Stimulated activated CD4-positive, alpha-beta T cell treated with anti-CD3 and anti-CD28 coated beads, Interleukin-4, amount 100 ng/mL, for 24 hours (primary cell): Measurements from ENCODE around the gene PACSIN2.
"Not testable (repeated sequence)": the region's sequence is repeated elsewhere in the genome, so short reads cannot be mapped to it uniquely, and the experiment has no call there.

Experiments
- DNase-seq: peaks from one replicate; pipeline ENCODE4 v3.0.0-alpha.2; 2020

Gene PACSIN2

GRCh38 chr22:43014869-43015676 is at the start of gene PACSIN2:
TSS of gene PACSIN2 (minus strand) at chr22:43015149. CDS start at chr22:42912080, 103,069 bp downstream.
- peak; percentile 100 for DNase-seq

GRCh38 chr22:43060183-43060582 is 45.2 kb upstream of the PACSIN2 start:
- peak; percentile 47 for DNase-seq

- no peak for DNase-seq
Observed at GRCh38 chr22:43057641-43058040, 42.7 kb upstream of the PACSIN2 start.

- DNase-seq: no peak
Observed at GRCh38 chr22:43053176-43053575, 38.2 kb upstream of the PACSIN2 start.

- DNase-seq: no peak
Observed at GRCh38 chr22:43050995-43051394, 36.0 kb upstream of the PACSIN2 start.

GRCh38 chr22:43047605-43048004 is 32.7 kb upstream of the PACSIN2 start:
- DNase-seq: no peak

- no peak for DNase-seq
Observed at GRCh38 chr22:43044290-43044712, 29.4 kb upstream of the PACSIN2 start.

GRCh38 chr22:43042101-43042780 is 27.3 kb upstream of the PACSIN2 start:
- DNase-seq: no peak

GRCh38 chr22:43039800-43040199 is 24.9 kb upstream of the PACSIN2 start:
- DNase-seq: no peak

- DNase-seq: no peak
Observed at GRCh38 chr22:43038325-43038724, 23.4 kb upstream of the PACSIN2 start.

GRCh38 chr22:43036282-43036829 is 21.4 kb upstream of the PACSIN2 start:
- no peak for DNase-seq

GRCh38 chr22:43035250-43035649 is 20.3 kb upstream of the PACSIN2 start:
- DNase-seq: no peak

GRCh38 chr22:43031617-43032016 is 16.7 kb upstream of the PACSIN2 start:
- no peak for DNase-seq

- no peak for DNase-seq
Observed at GRCh38 chr22:43018615-43019014, 3.7 kb upstream of the PACSIN2 start.

GRCh38 chr22:43017525-43018460 is 2.8 kb upstream of the PACSIN2 start:
- DNase-seq: no peak

GRCh38 chr22:43016150-43016549 is 1.2 kb upstream of the PACSIN2 start:
- DNase-seq: not testable (repeated sequence)

GRCh38 chr22:43015677-43016042 is 711 bp upstream of the PACSIN2 start:
- no peak for DNase-seq

- peak; percentile 23 for DNase-seq
Observed at GRCh38 chr22:43014316-43014868, 557 bp downstream of the PACSIN2 start.

GRCh38 chr22:43013355-43014315 is 1.3 kb downstream of the PACSIN2 start:
- peak; percentile 17 for DNase-seq

- no peak for DNase-seq
Observed at GRCh38 chr22:43012390-43012789, 2.6 kb downstream of the PACSIN2 start.

- no peak for DNase-seq
Observed at GRCh38 chr22:43011079-43011478, 3.9 kb downstream of the PACSIN2 start.
